Neural cell (in vitro differentiated cells): ENCODE data around the gene SPECC1. TPM values are rescaled to one million over a fixed set of nuclear protein-coding genes. Genes with fewer than 3 reads are reported as not detected.

Source experiments
- H2AFZ ChIP-seq: fragments of 200-600, 300-800 bp; sonication (generic), shearing (Covaris generic); 2 replicates; pipeline ENCODE4 v1.6.0; 2014; ENCODE audit warnings: low read depth, mild to moderate bottlenecking, antibody characterized with exemption, low read length, moderate library complexity
- H3F3A ChIP-seq: fragments of 200-600 bp; shearing (Covaris generic); 2 replicates; pipeline ENCODE4 v1.6.1; 2016; ENCODE audit warnings: mild to moderate bottlenecking, moderate library complexity, mixed read lengths, antibody characterized with exemption, low read length; ENCODE audit not compliant: insufficient read depth, poor library complexity, severe bottlenecking
- H3K27ac ChIP-seq: fragments of 200-600, 300-800 bp; sonication (generic), shearing (Covaris generic); 2 replicates; pipeline ENCODE4 v1.5.1; 2014; ENCODE audit warnings: mild to moderate bottlenecking, low read length, moderate library complexity
- H3K27me3 ChIP-seq: fragments of 300-800, 200-600 bp; sonication (generic), shearing (Covaris generic); 2 replicates; pipeline ENCODE4 v1.6.0; 2014; ENCODE audit warnings: mild to moderate bottlenecking, low read depth, low read length, moderate library complexity; ENCODE audit not compliant: insufficient read depth
- H3K36me3 ChIP-seq: fragments of 300-800, 200-600 bp; sonication (generic), shearing (Covaris generic); 2 replicates; pipeline ENCODE4 v1.5.1; 2014; ENCODE audit warnings: mild to moderate bottlenecking, antibody characterized with exemption, low read length, moderate library complexity; ENCODE audit not compliant: insufficient read depth
- H3K4me2 ChIP-seq: fragments of 300-800, 200-600 bp; sonication (generic), shearing (Covaris generic); 2 replicates; pipeline ENCODE4 v1.6.0; 2014; ENCODE audit warnings: mild to moderate bottlenecking, low read length
- H3K4me3 ChIP-seq: fragments of 300-800, 200-600 bp; sonication (generic), shearing (Covaris generic); 2 replicates; pipeline ENCODE4 v1.5.1; 2014; ENCODE audit warnings: mild to moderate bottlenecking, low read length, moderate library complexity
- H3K79me2 ChIP-seq: fragments of 200-600 bp; shearing (Covaris generic); replicated peaks from 2 replicates; pipeline ENCODE4 v1.6.0; 2014; ENCODE audit warnings: mild to moderate bottlenecking, low read length, moderate library complexity; ENCODE audit not compliant: insufficient read depth
- H3K9ac ChIP-seq: fragments of 300-800, 200-600 bp; sonication (generic), shearing (Covaris generic); 2 replicates; pipeline ENCODE4 v1.6.1; 2016; ENCODE audit warnings: mild to moderate bottlenecking, low read length, mixed read lengths
- H3K9me2 ChIP-seq: fragments of 200-600 bp; shearing (Covaris generic); 2 replicates; pipeline ENCODE4 v1.6.1; 2016; ENCODE audit warnings: mild to moderate bottlenecking, low read length, mixed read lengths; ENCODE audit not compliant: insufficient read depth
- H3K9me3 ChIP-seq: fragments of 200-600, 300-800 bp; sonication (generic), shearing (Covaris generic); 2 replicates; pipeline ENCODE4 v1.6.1; 2016; ENCODE audit warnings: mild to moderate bottlenecking, mixed run types, low read length, moderate library complexity, mixed read lengths
- H4K20me1 ChIP-seq: fragments of 200-600 bp; shearing (Covaris generic); 2 replicates; pipeline ENCODE4 v1.6.1; 2016; ENCODE audit warnings: mild to moderate bottlenecking, mixed run types; ENCODE audit not compliant: insufficient read depth
- EP300 ChIP-seq: fragments of 450-650 bp; conservative IDR thresholded peaks from 2 replicates; pipeline ENCODE4 v1.6.1; 2014; ENCODE audit warnings: antibody characterized with exemption, mild to moderate bottlenecking, moderate library complexity; ENCODE audit not compliant: poor library complexity, severe bottlenecking
- EZH2 ChIP-seq: fragments of 200-600, 300-800 bp; shearing (Covaris generic), sonication (generic); IDR thresholded peaks from 2 replicates; pipeline ENCODE4 v1.6.1; 2014; ENCODE audit warnings: antibody characterized with exemption, low read length, borderline replicate concordance, mild to moderate bottlenecking; ENCODE audit not compliant: insufficient read depth, poor library complexity, severe bottlenecking
- MXI1 ChIP-seq: fragments of 450-650 bp; conservative IDR thresholded peaks from 2 replicates; pipeline ENCODE4 v1.6.1; 2014; ENCODE audit warnings: antibody characterized with exemption, mild to moderate bottlenecking; ENCODE audit not compliant: poor library complexity, severe bottlenecking
- POLR2AphosphoS5 ChIP-seq: IDR thresholded peaks from 2 replicates; pipeline ENCODE4 v1.6.1; 2012
- RAD21 ChIP-seq: fragments of 450-650 bp; conservative IDR thresholded peaks from 2 replicates; pipeline ENCODE4 v1.6.1; 2014; ENCODE audit warnings: antibody characterized with exemption, mild to moderate bottlenecking, moderate library complexity
- SMC3 ChIP-seq: fragments of 450-650 bp; conservative IDR thresholded peaks from 2 replicates; pipeline ENCODE4 v1.6.1; 2014; ENCODE audit warnings: antibody characterized with exemption, mild to moderate bottlenecking, moderate library complexity; ENCODE audit not compliant: poor library complexity
- TAF1 ChIP-seq: IDR thresholded peaks from 2 replicates; pipeline ENCODE4 v1.6.1; 2012; ENCODE audit warnings: low read depth
- polyA plus RNA-seq: library from polyadenylated mRNA; depleted of rRNA; stranded (reverse); fragments of >200 nt; gene quantifications from 2 replicates; pipeline ENCODE4 v1.2.3, GENCODE V29; 2014
- TF ChIP-seq, protein P1 (sequence below): IDR thresholded peaks from 2 replicates; pipeline ENCODE4 v1.6.1; 2012; ENCODE audit warnings: borderline replicate concordance
- TF ChIP-seq, protein P2 (sequence below): fragments of 450-650 bp; IDR thresholded peaks from 2 replicates; pipeline ENCODE4 v1.5.1; 2014; ENCODE audit warnings: antibody characterized with exemption, mild to moderate bottlenecking, moderate library complexity; ENCODE audit not compliant: poor library complexity, severe bottlenecking

The SPECC1 gene
- polyA plus RNA-seq, 1 donor from 2014 or later: 8.6 TPM

DNA sequence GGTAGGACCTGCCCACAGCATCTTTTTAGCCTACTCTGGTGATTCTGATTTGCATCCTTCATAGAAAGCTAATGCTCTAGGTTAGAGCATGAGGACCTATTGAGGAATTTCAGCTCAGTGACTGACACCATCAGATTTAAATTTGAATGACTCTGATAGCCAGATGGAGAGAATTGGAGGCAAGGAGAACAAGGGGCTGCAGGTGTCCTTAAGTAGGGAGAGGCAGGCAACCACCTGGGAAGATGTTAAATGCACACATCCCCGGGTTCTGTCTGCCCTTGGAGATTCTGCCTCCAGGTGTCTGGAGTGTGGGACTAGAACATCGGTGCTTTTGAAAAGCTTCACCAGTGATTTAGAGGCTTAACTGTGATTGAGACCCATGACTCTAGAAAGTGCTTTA lies 221.8 kb downstream of the SPECC1 start:
- Histone ChIP-seq H3F3A (no peaks in the 10 kb centered on the region), H3K27ac (no peak overlapping the region), H3K27me3 (no peaks in the 10 kb centered on the region), H2AFZ (no peak overlapping the region), H3K36me3 (peaks cover 9% of the 10 kb centered on the region), H3K9me2 (no peaks in the 10 kb centered on the region), H3K9ac (no peak overlapping the region), H3K9me3 (no peaks in the 10 kb centered on the region), H3K4me2 (no peak overlapping the region), H3K79me2 (no peaks in the 10 kb centered on the region), H3K4me3 (no peak overlapping the region), H4K20me1 (no peaks in the 10 kb centered on the region)
- TF ChIP-seq TAF1: no peak
- TF ChIP-seq, protein P1, sequence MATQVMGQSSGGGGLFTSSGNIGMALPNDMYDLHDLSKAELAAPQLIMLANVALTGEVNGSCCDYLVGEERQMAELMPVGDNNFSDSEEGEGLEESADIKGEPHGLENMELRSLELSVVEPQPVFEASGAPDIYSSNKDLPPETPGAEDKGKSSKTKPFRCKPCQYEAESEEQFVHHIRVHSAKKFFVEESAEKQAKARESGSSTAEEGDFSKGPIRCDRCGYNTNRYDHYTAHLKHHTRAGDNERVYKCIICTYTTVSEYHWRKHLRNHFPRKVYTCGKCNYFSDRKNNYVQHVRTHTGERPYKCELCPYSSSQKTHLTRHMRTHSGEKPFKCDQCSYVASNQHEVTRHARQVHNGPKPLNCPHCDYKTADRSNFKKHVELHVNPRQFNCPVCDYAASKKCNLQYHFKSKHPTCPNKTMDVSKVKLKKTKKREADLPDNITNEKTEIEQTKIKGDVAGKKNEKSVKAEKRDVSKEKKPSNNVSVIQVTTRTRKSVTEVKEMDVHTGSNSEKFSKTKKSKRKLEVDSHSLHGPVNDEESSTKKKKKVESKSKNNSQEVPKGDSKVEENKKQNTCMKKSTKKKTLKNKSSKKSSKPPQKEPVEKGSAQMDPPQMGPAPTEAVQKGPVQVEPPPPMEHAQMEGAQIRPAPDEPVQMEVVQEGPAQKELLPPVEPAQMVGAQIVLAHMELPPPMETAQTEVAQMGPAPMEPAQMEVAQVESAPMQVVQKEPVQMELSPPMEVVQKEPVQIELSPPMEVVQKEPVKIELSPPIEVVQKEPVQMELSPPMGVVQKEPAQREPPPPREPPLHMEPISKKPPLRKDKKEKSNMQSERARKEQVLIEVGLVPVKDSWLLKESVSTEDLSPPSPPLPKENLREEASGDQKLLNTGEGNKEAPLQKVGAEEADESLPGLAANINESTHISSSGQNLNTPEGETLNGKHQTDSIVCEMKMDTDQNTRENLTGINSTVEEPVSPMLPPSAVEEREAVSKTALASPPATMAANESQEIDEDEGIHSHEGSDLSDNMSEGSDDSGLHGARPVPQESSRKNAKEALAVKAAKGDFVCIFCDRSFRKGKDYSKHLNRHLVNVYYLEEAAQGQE: no peak
- TF ChIP-seq SMC3: no peak
- no peak for TF ChIP-seq EZH2
- TF ChIP-seq, protein P2, sequence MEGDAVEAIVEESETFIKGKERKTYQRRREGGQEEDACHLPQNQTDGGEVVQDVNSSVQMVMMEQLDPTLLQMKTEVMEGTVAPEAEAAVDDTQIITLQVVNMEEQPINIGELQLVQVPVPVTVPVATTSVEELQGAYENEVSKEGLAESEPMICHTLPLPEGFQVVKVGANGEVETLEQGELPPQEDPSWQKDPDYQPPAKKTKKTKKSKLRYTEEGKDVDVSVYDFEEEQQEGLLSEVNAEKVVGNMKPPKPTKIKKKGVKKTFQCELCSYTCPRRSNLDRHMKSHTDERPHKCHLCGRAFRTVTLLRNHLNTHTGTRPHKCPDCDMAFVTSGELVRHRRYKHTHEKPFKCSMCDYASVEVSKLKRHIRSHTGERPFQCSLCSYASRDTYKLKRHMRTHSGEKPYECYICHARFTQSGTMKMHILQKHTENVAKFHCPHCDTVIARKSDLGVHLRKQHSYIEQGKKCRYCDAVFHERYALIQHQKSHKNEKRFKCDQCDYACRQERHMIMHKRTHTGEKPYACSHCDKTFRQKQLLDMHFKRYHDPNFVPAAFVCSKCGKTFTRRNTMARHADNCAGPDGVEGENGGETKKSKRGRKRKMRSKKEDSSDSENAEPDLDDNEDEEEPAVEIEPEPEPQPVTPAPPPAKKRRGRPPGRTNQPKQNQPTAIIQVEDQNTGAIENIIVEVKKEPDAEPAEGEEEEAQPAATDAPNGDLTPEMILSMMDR: no peak
- TF ChIP-seq EP300: no peak

DNA sequence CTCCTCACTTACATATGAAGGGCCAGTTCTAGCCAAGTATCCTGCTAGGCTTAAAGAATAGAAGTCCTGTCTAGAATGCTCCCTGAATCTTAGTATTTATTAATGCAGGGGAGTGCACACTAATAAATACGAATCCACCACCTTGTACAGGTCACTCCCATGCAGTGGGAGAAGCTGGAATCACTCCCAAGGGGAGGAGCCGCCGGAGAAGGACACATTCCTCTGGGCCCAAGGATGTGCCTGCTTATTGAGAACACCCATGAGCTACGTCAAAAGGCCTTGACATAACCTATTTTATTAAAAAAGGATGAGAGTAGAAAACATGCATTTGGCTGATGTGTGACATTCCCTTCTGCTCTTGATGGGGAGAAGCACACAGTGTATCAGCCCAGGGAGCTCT lies 223.5 kb downstream of the SPECC1 start:
- H3K9ac ChIP-seq: no peak overlapping the region
- no peaks in the 10 kb centered on the region for H3K79me2 ChIP-seq
- H3K27me3 ChIP-seq: no peaks in the 10 kb centered on the region
- no peaks in the 10 kb centered on the region for H4K20me1 ChIP-seq
- no peak overlapping the region for H3K27ac ChIP-seq
- no peaks in the 10 kb centered on the region for H3F3A ChIP-seq
- no peak overlapping the region for H3K4me2 ChIP-seq
- no peak overlapping the region for H3K4me3 ChIP-seq
- H2AFZ ChIP-seq: no peak overlapping the region
- TF ChIP-seq EP300 (no peak), EZH2 (no peak), MXI1 (no peak), TAF1 (no peak), POLR2AphosphoS5 (no peak), SMC3 (no peak), RAD21 (no peak)
- TF ChIP-seq, protein P2: no peak
- TF ChIP-seq, protein P1: no peak
- H3K9me3 ChIP-seq: no peaks in the 10 kb centered on the region
- H3K36me3 ChIP-seq: peaks cover 9% of the 10 kb centered on the region
- no peaks in the 10 kb centered on the region for H3K9me2 ChIP-seq
